Sigmoid colon (tissue), 7 donors: ENCODE results near the gene AK1. TPM values are rescaled to one million over a fixed set of nuclear protein-coding genes. Genes with fewer than 3 reads are reported as not detected.
"Not testable (repeated sequence)": the region's sequence is repeated elsewhere in the genome, so short reads cannot be mapped to it uniquely, and the experiment has no call there.

Experiments used
- DNase-seq: peaks from one replicate; pipeline ENCODE4 v3.0.0-alpha.2; 2019
- H3K27ac ChIP-seq, 4 donors: fragments of 200-600 bp; sonication (generic); one replicate each; pipeline ENCODE4 v1.5.1; 2016 to 2019; ENCODE audit warnings: mild to moderate bottlenecking in 1 of 4
- H3K27me3 ChIP-seq, 3 donors: fragments of 200-600 bp; sonication (generic); one replicate each; pipeline ENCODE4 v1.5.1; 2019; ENCODE audit warnings: mild to moderate bottlenecking in 1 of 3
- H3K36me3 ChIP-seq, 4 donors: fragments of 200-600 bp; sonication (generic); one replicate each; pipeline ENCODE4 v1.5.1; 2016 to 2019
- H3K4me1 ChIP-seq, 4 donors: fragments of 200-600 bp; sonication (generic); one replicate each; pipeline ENCODE4 v1.5.1; 2017 to 2019
- H3K4me3 ChIP-seq, 4 donors: fragments of 200-600 bp; sonication (generic); one replicate each; pipeline ENCODE4 v1.5.1; 2017 to 2019; ENCODE audit warnings: mild to moderate bottlenecking in 2 of 4, moderate library complexity in 1 of 4
- H3K9me3 ChIP-seq, 4 donors: fragments of 200-600 bp in 3 of 4; sonication (generic) in 3 of 4; one replicate each; pipeline versions ENCODE4 v1.5.1 to v1.6.1; 2013 to 2019
- CTCF ChIP-seq, 4 experiments: fragments of 450-650 bp in 3 of 4; fragments of 200-600 bp in 1 of 4; IDR thresholded peaks; one replicate each; pipeline ENCODE4 v1.5.1; 2016 to 2019; ENCODE audit warnings: antibody characterized with exemption in 4 of 4, mild to moderate bottlenecking in 3 of 4, moderate library complexity in 2 of 4
- EP300 ChIP-seq, 4 donors: sonication (generic); formaldehyde crosslinking; IDR thresholded peaks; one replicate each; pipeline ENCODE4 v1.6.1; 2017; ENCODE audit warnings: antibody characterized with exemption in 4 of 4
- POLR2A ChIP-seq, 2 donors: fragments of 450-650 bp; IDR thresholded peaks; one replicate each; pipeline ENCODE4 v1.6.1; 2016; ENCODE audit warnings: antibody characterized with exemption in 2 of 2, mild to moderate bottlenecking in 2 of 2, moderate library complexity in 2 of 2
- POLR2AphosphoS5 ChIP-seq, 4 donors: sonication (generic); formaldehyde crosslinking; IDR thresholded peaks; one replicate each; pipeline ENCODE4 v1.6.1; 2017; ENCODE audit warnings: antibody characterized with exemption in 4 of 4
- WGBS, 2 donors: extraction: QIAGEN DNeasy Blood & Tissue Kit; methylation state at CpG; one replicate each; pipeline ENCODE4 v1.1.7; 2013; 5-methylcytosine and 5-hydroxymethylcytosine counted together
- intact Hi-C: fragments of 100-400 bp; cut with DNase I; formaldehyde crosslinking; loops from one replicate; pipeline ENCODE4 v1.15.1; 2023
- polyA plus RNA-seq, 3 donors: library from polyadenylated mRNA; stranded (reverse); fragments of 200-250 nt; gene quantifications; one replicate each; pipeline ENCODE4 v1.2.3, GENCODE V29; 2013
- total RNA-seq, 4 donors: library from RNA; depleted of rRNA; stranded (reverse); fragments of >200 nt; gene quantifications; one replicate each; pipeline ENCODE4 v1.1.0, GENCODE V29; 2016
- donor health status: healthy with polysubstance abuse.
- donor health status: Bipolar disorder and iron deficiency.
- donor health status: healthy.

Gene AK1
- total and polyA plus RNA-seq, 7 donors = 28.8 to 254 (median 73.2) TPM

- intact Hi-C loops = no loop called here
These were observed 7.0 kb upstream of the AK1 start for GRCh38 chr9:127884427-127884911.

GRCh38 chr9:127883959-127884358 is 6.5 kb upstream of the AK1 start:
- WGBS, 2 donors = 76 to 80% methylated on average over 7 of the region's 7 CpGs
- H3K9me3 ChIP-seq = no peaks in the 10 kb centered on the region
- no peak for DNase-seq
- no peaks in the 10 kb centered on the region for H3K27me3 ChIP-seq
- peaks cover 22 to 39% (median 27%) of the 10 kb centered on the region in 4 donors for H3K36me3 ChIP-seq
- intact Hi-C loops = no loop called here
- TF ChIP-seq CTCF (IDR thresholded peaks at IDR 0.05) (no peak), POLR2A (IDR thresholded peaks at IDR 0.05) (no peak), EP300 (IDR thresholded peaks at IDR 0.05) (no peak), POLR2AphosphoS5 (IDR thresholded peaks at IDR 0.05) (no peak)
- no peak overlapping the region for H3K4me3 ChIP-seq
- H3K27ac ChIP-seq = no peak overlapping the region
- H3K4me1 ChIP-seq = peaks cover 0 to 4% (median 0%) of the 10 kb centered on the region in 4 donors

More at GRCh38 chr9:127884427-127884911, 7.0 kb upstream of the AK1 start:
- TF ChIP-seq EP300 (IDR thresholded peaks at IDR 0.05) = no peak
- TF ChIP-seq POLR2AphosphoS5 (IDR thresholded peaks at IDR 0.05) = no peak
- no peak for TF ChIP-seq CTCF (IDR thresholded peaks at IDR 0.05)
- TF ChIP-seq POLR2A (IDR thresholded peaks at IDR 0.05) = no peak
- no peaks in the 10 kb centered on the region for H3K9me3 ChIP-seq
- peak; percentile 70 for DNase-seq
- WGBS, 2 donors = 28 to 44% methylated on average over 11 of the region's 11 CpGs
- H3K36me3 ChIP-seq = peaks cover 22 to 41% (median 27%) of the 10 kb centered on the region in 4 donors
- no peak overlapping the region for H3K27ac ChIP-seq
- H3K4me1 ChIP-seq = peaks cover 0 to 4% (median 0%) of the 10 kb centered on the region in 4 donors
- H3K27me3 ChIP-seq = no peaks in the 10 kb centered on the region
- H3K4me3 ChIP-seq = no peak overlapping the region

- H3K9me3 ChIP-seq, H3K27me3 ChIP-seq, H3K4me3 ChIP-seq, DNase-seq, H3K27ac ChIP-seq, intact Hi-C loops: not testable (repeated sequence)
- H3K36me3 ChIP-seq = peaks cover 8 to 19% (median 12%) of the 10 kb centered on the region in 4 donors
- WGBS, 2 donors = 69 to 91% methylated on average over 3 of the region's 3 CpGs
- peaks cover 0 to 18% (median 17%) of the 10 kb centered on the region in 4 donors for H3K4me1 ChIP-seq
These were observed 4.2 kb upstream of the AK1 start for GRCh38 chr9:127881715-127882114.

- no peak overlapping the region for H3K27ac ChIP-seq
These were observed 2.7 kb upstream of the AK1 start for GRCh38 chr9:127880143-127880542.

More at GRCh38 chr9:127880143-127880542, 2.7 kb upstream of the AK1 start:
- TF ChIP-seq POLR2AphosphoS5 (IDR thresholded peaks at IDR 0.05) = no peak
- TF ChIP-seq POLR2A (IDR thresholded peaks at IDR 0.05) = no peak
- TF ChIP-seq EP300 (IDR thresholded peaks at IDR 0.05) = no peak
- no peak for TF ChIP-seq CTCF (IDR thresholded peaks at IDR 0.05)
- H3K27me3 ChIP-seq = no peaks in the 10 kb centered on the region
- DNase-seq = no peak
- H3K4me3 ChIP-seq = no peak overlapping the region
- H3K36me3 ChIP-seq = peaks cover 0 to 3% (median 0%) of the 10 kb centered on the region in 4 donors
- H3K4me1 ChIP-seq = peaks cover 0 to 33% (median 32%) of the 10 kb centered on the region in 4 donors
- no peaks in the 10 kb centered on the region for H3K9me3 ChIP-seq
- 70 to 76% methylated on average over 8 of the region's 8 CpGs for WGBS, 2 donors
- intact Hi-C loops = no loop called here
